Measurements from ENCODE around the gene KANK3. TPM values are rescaled to one million over a fixed set of nuclear protein-coding genes. Genes with fewer than 3 reads are reported as not detected.

Gene KANK3
- total RNA-seq, 3 donors from 2014 or later (not counting 1 experiment from before 2014, with no cell fraction given), result 5.7 to 16.9 (median 8.4) TPM

- Histone ChIP-seq H3K27ac (ENCODE audit: low read length) (no peak within 1 kb of the TSS), H3K27me3 (ENCODE audit: control insufficient read depth, insufficient read depth, low read length) (peaks cover 6% of the 10 kb centered on the region), H3K4me3 (ENCODE audit: low read length) (no peak within 1 kb of the TSS), H3K4me1 (ENCODE audit: control insufficient read depth, insufficient read depth, low read length) (peaks cover 18% of the 10 kb centered on the region), H3K9me3 (ENCODE audit: control insufficient read depth, insufficient read depth, low read length) (no peaks in the 10 kb centered on the region), H3K36me3 (ENCODE audit: control insufficient read depth, insufficient read depth, low read length) (no peaks in the 10 kb centered on the region)
- peak within 1 kb of the TSS in 1 of 2 donors; percentile 42 for H3K27ac Mint-ChIP-seq
- 4% methylated on average over 81 of the region's 81 CpGs for WGBS (ENCODE audit: insufficient coverage)
- peak in 1 of 2 donors; percentile 59 for DNase-seq
- no peaks in the 10 kb centered on the region for H3K36me3 Mint-ChIP-seq
- peaks cover 6 to 17% of the 10 kb centered on the region in 2 donors for H3K4me1 Mint-ChIP-seq
- intact Hi-C loops (cut with micrococcal nuclease), result no loop called here
- TF ChIP-seq CTCF (IDR thresholded peaks at IDR 0.05), result no peak
- H3K9me3 Mint-ChIP-seq, result no peaks in the 10 kb centered on the region
- H3K4me3 Mint-ChIP-seq, result peak within 1 kb of the TSS; percentile 85
- H3K27me3 Mint-ChIP-seq (ENCODE audit: low read depth in 2 of 2), result peaks cover 8 to 23% of the 10 kb centered on the region in 2 donors
- peak; percentile 49 to 81 (median 76) for ATAC-seq
Observed at GRCh38 chr19:8363803-8364771, 21.0 kb upstream of the KANK3 start, which contains the start of gene ANGPTL4. ANGPTL4 (plus strand) TSS chr19:8364155; CDS start chr19:8364322, 167 bp downstream.

- Mint-ChIP-seq H3K9me3 (no peaks in the 10 kb centered on the region), H3K4me1 (peaks cover 6 to 17% of the 10 kb centered on the region in 2 donors), H3K4me3 (no peak overlapping the region), H3K27ac (no peak overlapping the region), H3K36me3 (no peaks in the 10 kb centered on the region), H3K27me3 (ENCODE audit: low read depth in 2 of 2) (peaks cover 8 to 16% of the 10 kb centered on the region in 2 donors)
- no peak for ATAC-seq
- no peak for DNase-seq
- Histone ChIP-seq H3K4me3 (ENCODE audit: low read length) (no peak overlapping the region), H3K36me3 (ENCODE audit: control insufficient read depth, insufficient read depth, low read length) (no peaks in the 10 kb centered on the region), H3K9me3 (ENCODE audit: control insufficient read depth, insufficient read depth, low read length) (no peaks in the 10 kb centered on the region), H3K27me3 (ENCODE audit: control insufficient read depth, insufficient read depth, low read length) (peaks cover 5% of the 10 kb centered on the region), H3K27ac (ENCODE audit: low read length) (no peak overlapping the region), H3K4me1 (ENCODE audit: control insufficient read depth, insufficient read depth, low read length) (peaks cover 18% of the 10 kb centered on the region)
- intact Hi-C loops (cut with micrococcal nuclease), result no loop called here
- TF ChIP-seq CTCF (IDR thresholded peaks at IDR 0.05), result no peak
- WGBS (ENCODE audit: insufficient coverage), result 59% methylated on average over 10 of the region's 12 CpGs
Observed at GRCh38 chr19:8361921-8362793, 19.1 kb upstream of the KANK3 start.

GRCh38 chr19:8360196-8360595, 17.1 kb upstream of the KANK3 start:
- Mint-ChIP-seq H3K27ac (no peak overlapping the region), H3K27me3 (ENCODE audit: low read depth in 2 of 2) (peaks cover 0 to 7% of the 10 kb centered on the region in 2 donors), H3K9me3 (no peaks in the 10 kb centered on the region), H3K4me1 (peaks cover 6 to 14% of the 10 kb centered on the region in 2 donors), H3K36me3 (no peaks in the 10 kb centered on the region), H3K4me3 (no peak overlapping the region)
- TF ChIP-seq CTCF (IDR thresholded peaks at IDR 0.05), result no peak
- Histone ChIP-seq H3K36me3 (ENCODE audit: control insufficient read depth, insufficient read depth, low read length) (no peaks in the 10 kb centered on the region), H3K4me1 (ENCODE audit: control insufficient read depth, insufficient read depth, low read length) (peaks cover 21% of the 10 kb centered on the region), H3K27ac (ENCODE audit: low read length) (no peak overlapping the region), H3K4me3 (ENCODE audit: low read length) (no peak overlapping the region), H3K27me3 (ENCODE audit: control insufficient read depth, insufficient read depth, low read length) (peaks cover 2% of the 10 kb centered on the region), H3K9me3 (ENCODE audit: control insufficient read depth, insufficient read depth, low read length) (no peaks in the 10 kb centered on the region)
- no peak for DNase-seq
- 81% methylated on average over 7 of the region's 8 CpGs for WGBS (ENCODE audit: insufficient coverage)
- intact Hi-C loops (cut with micrococcal nuclease), result no loop called here
- ATAC-seq, result no peak

Measured in natural killer cell (primary cell).